Measurements from ENCODE around the gene RIF1.
"Not testable (repeated sequence)": the region's sequence is repeated elsewhere in the genome, so short reads cannot be mapped to it uniquely, and the experiment has no call there.

The RIF1 gene

GRCh38 chr2:151409601-151410484 lies at the start of gene RIF1:
RIF1 (plus strand) TSS chr2:151409902; CDS start chr2:151410424, 522 bp downstream.
- FAIRE-seq, result no peak

- FAIRE-seq, result no peak
These were observed 47.9 kb upstream of the RIF1 start for GRCh38 chr2:151361674-151362370.

- FAIRE-seq, result no peak
These were observed 46.0 kb upstream of the RIF1 start for GRCh38 chr2:151363709-151364108.

- FAIRE-seq, result no peak
These were observed 42.1 kb upstream of the RIF1 start for GRCh38 chr2:151367571-151367970.

- no peak for FAIRE-seq
These were observed 35.3 kb upstream of the RIF1 start for GRCh38 chr2:151374436-151374835.

GRCh38 chr2:151379169-151379568 lies 30.5 kb upstream of the RIF1 start:
- no peak for FAIRE-seq

GRCh38 chr2:151380580-151381235 lies 29.0 kb upstream of the RIF1 start:
- no peak for FAIRE-seq

GRCh38 chr2:151381266-151381665 lies 28.4 kb upstream of the RIF1 start:
- no peak for FAIRE-seq

- no peak for FAIRE-seq
These were observed 21.7 kb upstream of the RIF1 start for GRCh38 chr2:151388011-151388410.

GRCh38 chr2:151391436-151391835 lies 18.3 kb upstream of the RIF1 start:
- no peak for FAIRE-seq

GRCh38 chr2:151394509-151394908 lies 15.2 kb upstream of the RIF1 start:
- FAIRE-seq, result no peak

GRCh38 chr2:151395509-151396374 lies 14.0 kb upstream of the RIF1 start:
- no peak for FAIRE-seq

GRCh38 chr2:151399981-151400380 lies 9.7 kb upstream of the RIF1 start:
- no peak for FAIRE-seq

GRCh38 chr2:151401149-151401548 lies 8.6 kb upstream of the RIF1 start:
- FAIRE-seq, result no peak

- no peak for FAIRE-seq
These were observed 5.8 kb upstream of the RIF1 start for GRCh38 chr2:151403914-151404313.

- FAIRE-seq, result no peak
These were observed 4.3 kb upstream of the RIF1 start for GRCh38 chr2:151405376-151405775.

- FAIRE-seq, result no peak
These were observed 2.4 kb upstream of the RIF1 start for GRCh38 chr2:151407281-151407680.

GRCh38 chr2:151408788-151409600 lies 708 bp upstream of the RIF1 start:
- no peak for FAIRE-seq

- no peak for FAIRE-seq
These were observed 758 bp downstream of the RIF1 start for GRCh38 chr2:151410485-151410834.

- no peak for FAIRE-seq
These were observed 7.9 kb downstream of the RIF1 start for GRCh38 chr2:151417650-151418049.

- not testable (repeated sequence) for FAIRE-seq
These were observed 12.0 kb downstream of the RIF1 start for GRCh38 chr2:151421681-151422080.

All from colon (tissue), 2 donors.